CD4-positive, alpha-beta T cell treated with Interleukin-2 at 100 ng/mL for 4 hours (primary cell): Measurements from ENCODE around the gene ICE1.
"Not testable (repeated sequence)": the region's sequence is repeated elsewhere in the genome, so short reads cannot be mapped to it uniquely, and the experiment has no call there.

ENCODE experiments used
- DNase-seq: peaks from one replicate; pipeline ENCODE4 v3.0.0-alpha.2; 2020; ENCODE audit warnings: low spot score

Gene ICE1

DNA sequence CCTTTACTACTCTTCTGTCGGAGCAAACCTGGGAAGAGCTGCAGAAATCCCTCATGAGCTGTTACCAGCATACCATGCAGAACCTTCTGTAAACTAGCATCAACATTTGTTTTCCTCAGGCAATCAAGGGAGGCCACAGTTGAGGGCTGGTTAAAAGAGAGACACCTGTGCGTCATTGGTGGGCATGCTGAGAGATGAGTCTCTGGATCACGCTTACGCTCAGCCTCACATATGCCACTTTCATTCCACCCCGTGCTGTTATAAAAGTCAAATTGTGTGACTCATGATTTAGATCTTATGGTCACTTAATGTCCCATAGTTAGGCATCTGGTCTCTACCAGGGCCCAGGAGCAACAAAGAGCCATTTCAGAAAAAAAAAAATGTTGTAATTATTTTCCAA is 18.1 kb upstream of the ICE1 start:
- DNase-seq: no peak

GRCh38 chr5:5405441-5405840 is 17.0 kb upstream of the ICE1 start:
- no peak for DNase-seq

DNA sequence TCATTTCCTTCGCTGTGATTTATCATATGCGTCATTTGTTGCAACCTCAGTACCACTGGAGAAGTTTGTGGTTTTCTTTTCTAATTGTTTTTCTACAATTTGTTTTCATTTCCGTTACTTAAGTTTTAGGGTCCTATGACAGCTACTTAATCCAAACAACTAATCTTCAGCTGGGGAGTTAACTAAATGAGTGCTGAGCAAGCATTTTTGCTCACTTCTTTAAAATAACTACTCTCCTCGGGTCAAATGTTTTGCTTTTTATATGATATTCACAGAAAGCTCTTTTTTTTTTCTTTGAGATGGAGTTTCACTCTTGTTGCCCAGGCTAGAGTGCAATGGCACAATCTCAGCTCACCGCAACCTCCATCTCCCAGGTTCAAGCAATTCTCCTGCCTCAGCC is 14.6 kb upstream of the ICE1 start:
- no peak for DNase-seq

DNA sequence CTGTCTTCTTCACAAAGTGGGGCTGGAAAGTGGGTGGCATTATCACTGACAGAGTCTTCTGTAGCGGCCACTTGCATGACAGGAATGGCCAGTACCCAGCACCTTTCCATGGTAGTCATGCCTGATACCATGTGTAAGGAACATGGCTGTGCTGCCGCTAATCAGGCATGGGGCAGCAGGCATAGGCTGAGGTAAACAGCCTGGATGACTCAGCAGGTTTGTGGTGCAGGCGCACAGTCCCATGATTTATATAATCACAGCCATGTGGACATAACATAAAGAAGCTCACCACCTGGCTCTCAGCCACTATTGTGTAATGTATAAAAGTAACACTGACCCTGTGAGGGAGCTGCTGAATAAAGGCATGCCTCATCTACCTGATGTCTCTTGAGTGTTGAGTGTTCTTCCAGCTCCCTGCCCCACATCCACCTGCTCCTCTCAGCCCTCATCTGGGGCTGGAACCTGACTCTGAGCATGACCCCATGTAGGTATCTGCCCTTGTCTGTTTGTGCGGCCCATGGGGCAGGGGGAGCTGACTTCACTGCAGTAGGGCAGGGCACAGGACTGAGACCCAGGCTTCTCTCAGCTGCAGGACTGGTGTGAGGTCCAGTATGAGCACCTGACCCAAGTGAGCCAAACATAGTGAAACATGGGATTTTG is 13.2 kb upstream of the ICE1 start:
- no peak for DNase-seq

GRCh38 chr5:5413856-5414255 is 8.6 kb upstream of the ICE1 start:
- DNase-seq: not testable (repeated sequence)

GRCh38 chr5:5414999-5415398 is 7.5 kb upstream of the ICE1 start:
- DNase-seq: no peak

DNA sequence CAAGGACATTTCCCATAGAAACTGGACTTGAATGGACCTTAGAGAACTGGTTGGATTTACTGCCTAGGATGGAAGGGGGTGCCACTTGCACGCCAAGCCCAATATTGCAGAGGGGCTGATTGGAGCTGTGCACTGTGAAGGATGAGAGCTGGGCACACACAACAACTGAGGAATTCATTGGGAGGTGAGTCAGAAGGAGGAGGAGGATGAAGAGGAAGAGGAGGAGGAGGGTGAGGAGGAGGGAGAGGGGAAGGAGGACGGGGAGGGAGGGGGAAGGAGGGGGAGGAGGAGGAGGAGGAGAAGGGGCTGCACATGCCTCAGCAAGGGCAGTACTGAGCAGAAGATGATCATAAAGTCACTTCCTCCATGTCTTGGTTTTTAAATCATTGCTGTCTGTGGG is 5.7 kb upstream of the ICE1 start:
- DNase-seq: no peak

GRCh38 chr5:5418006-5418405 is 4.5 kb upstream of the ICE1 start:
- DNase-seq: no peak

DNA sequence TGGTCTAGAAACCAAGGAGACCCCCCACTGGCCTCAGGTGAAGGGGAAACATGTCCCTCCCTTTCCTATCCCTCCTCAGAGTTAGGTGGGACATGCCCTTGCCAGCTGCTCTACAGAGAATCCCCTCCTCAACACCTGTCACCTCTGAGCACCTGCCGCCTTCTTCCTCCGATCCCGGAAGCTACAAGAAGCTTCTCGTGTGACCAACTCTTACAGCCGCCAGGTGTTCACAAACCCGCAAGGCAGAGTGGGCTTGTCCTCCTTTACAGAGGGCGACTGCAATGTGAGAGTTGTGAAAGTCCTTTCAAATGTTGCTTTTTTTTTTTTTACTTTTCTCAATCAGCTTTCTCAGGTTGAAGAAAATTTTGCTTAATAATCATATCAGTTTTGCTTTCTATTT is 3.7 kb upstream of the ICE1 start:
- no peak for DNase-seq

DNA sequence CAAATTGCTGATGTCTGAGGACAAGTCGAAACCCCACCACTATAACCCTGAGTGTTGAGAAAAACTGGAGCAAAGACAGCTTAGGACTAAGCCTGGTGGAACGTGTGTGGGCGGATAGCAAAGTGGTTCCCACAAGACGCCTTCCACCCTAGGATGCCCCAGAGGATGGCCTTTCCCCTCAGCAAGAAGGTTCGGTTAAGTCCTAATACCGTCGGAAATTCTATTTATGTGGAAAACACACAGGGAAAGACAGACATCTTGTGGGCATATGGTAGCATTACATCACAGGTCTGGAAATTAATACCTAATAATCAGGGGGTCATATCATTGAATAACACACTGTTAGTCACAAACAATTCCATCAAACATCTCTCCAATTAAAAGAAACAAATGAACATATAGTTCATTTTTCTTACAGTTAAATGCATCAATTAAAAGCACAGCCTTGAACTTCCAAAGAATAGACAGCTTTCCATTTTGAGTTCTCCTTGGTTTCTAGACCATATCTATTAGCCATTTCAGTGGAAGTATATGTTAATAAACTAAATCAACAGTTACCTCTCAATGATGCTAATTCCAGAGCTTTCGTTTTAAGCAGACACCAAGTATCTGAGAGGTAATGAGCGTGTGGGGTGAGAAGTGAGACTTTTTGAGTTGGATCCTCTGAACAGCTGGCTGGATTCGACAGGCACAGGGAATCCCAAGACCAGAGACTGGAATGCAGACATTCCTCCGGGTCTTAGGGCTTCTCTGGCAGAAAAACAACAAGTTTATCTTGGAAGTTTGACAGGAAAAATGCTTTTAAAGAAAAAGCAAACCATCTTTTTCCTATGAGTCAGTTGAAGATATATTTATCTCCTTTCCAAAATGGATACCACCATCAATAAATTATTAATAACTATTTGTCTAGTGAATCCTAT is 2.9 kb upstream of the ICE1 start:
- peak; percentile 17 for DNase-seq

DNA sequence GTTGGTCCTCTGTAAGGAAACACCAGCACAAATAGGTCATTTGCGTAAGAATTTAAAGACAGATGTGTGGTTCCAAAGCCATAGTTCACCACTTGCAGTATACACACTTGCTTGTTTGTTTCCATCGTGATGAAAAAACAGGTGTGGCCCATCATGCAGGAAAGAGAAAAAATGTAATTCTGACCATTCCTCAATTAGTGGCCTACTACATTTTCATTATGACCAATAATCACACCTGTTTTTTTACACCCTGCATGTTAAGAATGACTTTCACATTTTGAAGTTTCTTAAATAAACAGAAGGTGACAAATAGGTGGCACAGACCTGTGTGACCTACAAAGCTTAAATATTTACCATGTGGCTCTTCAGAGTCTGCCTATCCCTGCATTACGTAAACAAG is 2.2 kb upstream of the ICE1 start:
- no peak for DNase-seq

DNA sequence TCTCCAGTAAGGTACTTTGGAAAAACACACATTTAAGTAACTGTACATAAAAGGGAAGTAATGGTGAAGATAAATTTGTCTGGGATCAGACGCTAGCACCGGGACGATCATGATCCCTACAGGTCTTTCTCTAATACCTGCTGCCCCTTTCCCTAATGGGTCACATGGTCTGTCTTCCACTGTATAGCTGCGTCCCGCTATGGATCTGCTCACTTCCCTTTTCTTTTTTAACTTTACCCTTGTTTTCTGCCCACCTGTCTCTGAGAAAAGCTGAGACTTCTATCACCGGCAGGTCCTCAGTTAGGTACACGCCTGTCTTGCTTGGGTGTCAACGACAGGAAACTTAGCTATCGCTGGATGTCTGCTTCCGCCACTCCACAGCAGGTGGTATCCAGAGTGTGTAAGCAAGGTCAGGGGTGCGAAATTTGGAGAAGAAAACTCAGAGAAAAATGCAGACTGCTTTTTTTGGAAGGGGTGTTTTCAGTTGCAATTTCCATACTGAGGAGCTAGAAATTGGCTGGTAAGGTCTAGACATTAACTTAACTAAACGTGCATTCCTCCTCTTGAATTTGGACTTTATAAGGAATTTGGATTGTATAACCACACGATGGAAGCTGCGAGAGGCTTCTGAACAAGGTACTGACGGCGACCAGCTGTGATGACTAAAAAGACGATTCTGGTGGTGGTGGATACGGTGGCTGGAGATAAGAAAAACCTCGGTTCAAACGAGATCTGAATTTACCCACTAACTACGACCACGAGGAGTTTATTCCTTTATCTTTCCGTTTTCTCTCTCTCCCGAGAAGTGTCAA is 1.1 kb upstream of the ICE1 start:
- peak; percentile 25 for DNase-seq

DNA sequence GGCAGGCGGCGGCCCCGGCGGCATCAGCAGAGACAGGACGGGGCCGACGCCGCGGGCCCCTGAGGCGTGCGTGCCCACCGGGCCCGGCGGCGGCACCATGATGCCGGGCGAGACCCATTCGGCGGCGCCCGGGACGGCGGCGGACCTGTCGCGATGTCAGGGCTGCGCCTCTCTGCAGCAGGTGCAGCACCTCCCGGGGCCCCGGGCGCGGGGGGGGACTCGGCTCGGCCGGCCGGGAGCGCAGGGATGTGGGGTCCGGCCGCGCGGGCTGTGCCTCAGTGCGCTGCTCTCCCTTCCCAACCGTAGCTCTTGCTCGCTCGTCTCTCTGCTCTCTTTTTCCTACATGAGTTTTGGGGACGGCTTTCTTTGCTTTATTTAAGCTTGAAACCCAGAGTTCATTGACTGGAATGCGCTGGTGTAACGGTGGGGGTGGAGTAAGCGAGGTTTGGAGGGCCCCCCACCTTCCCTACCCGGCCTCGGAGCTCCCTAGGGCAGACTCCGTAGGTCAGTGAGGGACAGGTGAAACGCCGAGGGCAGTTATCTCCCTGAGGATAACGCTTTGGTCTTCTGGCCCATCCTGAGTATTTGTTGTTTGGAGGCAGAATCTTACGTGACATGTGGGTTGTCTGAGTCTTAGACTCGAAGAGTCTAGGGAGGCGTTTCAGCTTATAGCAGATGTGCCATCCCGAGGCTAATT is 490 bp downstream of the ICE1 start:
- no peak for DNase-seq

GRCh38 chr5:5423586-5423985 is 1.1 kb downstream of the ICE1 start:
- DNase-seq: no peak

GRCh38 chr5:5424736-5425135 is 2.3 kb downstream of the ICE1 start:
- no peak for DNase-seq

GRCh38 chr5:5430136-5430535 is 7.7 kb downstream of the ICE1 start:
- no peak for DNase-seq

- DNase-seq: no peak
Measured at GRCh38 chr5:5432020-5432707, 9.7 kb downstream of the ICE1 start.

DNA sequence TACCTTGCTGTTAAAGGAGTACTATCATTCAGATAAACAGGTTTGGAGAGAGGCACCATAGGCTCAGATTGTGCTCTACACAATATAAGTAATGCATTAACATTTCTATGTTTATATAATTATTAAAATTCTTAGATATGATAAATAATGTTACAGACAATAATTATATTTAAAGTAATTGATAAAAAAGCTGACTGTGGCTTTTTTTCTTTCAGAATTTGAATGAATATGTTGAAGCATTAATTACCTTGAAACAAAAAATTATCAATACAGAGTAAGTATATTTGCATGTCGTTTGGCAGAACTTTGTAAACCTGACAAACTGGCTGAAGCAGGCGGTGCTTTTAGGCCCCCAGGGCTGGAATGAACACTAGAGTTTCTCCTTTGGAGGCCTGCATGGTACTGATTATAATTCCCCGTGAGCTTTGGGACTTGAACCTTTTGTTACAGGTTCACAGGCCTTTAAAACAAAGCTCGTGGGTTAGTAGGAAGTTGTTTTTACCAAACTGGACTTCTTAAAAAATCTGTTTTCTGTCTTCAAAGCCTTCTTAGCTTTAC is 13.8 kb downstream of the ICE1 start:
- DNase-seq: no peak

DNA sequence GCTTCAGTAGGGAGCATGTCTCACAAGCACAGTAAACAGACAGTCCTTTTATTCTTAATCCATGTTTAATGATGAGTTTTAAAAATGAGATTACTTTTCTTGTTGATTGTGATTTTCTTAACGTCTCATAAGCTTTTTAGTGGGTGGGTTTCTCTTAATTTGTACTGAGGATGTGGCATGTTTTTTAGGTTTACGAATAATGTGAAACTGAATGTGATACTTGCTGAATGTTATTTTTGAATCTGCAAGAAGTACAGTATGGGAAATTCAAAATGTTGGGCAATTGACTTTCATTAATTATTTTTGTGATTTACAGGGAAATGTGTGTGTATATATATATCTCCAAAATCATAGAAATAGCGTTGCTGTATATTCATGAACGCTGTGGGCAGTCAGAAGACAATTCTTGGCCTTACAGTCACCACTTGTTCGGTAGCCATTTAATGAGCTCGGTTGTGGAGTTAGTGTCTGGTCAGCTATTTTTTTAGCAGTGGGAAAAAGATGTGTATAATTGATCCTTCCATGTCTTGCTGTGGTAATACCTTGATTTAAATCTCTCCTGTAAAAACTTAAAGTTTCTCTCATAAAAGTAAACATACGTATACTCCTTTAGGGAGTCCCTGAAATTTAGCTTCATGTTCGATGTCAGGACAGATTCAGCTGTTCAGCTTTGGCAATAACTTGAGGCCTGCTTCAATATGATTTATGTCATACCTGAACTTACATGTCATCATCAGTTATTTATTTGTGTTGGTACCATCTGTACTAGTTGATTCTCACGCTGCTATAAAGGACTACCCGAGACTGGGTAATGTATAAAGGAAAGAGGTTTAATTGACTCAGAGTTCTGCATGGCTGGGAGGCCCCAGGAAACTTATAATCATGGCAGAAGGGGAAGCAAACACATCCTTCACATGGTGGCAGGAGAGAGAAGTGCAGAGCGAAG is 15.0 kb downstream of the ICE1 start:
- no peak for DNase-seq

DNA sequence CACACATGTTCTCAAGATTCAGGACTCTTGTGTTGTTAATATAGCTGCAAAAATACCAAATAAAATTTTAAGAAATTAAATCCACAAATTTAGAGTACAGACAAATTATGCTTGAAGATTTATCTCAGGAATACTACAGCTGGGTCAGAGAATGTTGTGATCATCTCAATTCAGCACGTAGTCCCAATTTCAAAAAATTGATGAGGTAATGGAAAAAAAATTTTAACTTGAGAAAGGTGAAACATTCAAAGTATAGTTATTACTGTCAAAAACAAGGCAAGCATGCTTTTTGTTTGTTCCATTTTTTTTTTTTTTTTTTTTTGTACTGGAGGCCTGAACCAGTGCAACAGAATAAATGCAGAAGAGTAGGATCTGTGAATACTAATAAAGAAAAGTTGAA is 29.4 kb downstream of the ICE1 start:
- no peak for DNase-seq
